Measurements from ENCODE around the gene DTNB.

DTNB gene

GRCh38 chr2:25497229-25497917 is 176.0 kb downstream of the DTNB start:
- Histone ChIP-seq H3K27ac (ENCODE audit: low read length) (peak overlapping the region; percentile 49), H3K36me3 (replicated peaks; ENCODE audit: low read depth, low read length) (no peaks in the 10 kb centered on the region), H3K4me3 (ENCODE audit: low read length) (peak overlapping the region; percentile 26; the same call in 1 of the 2 replicates), H4K20me1 (ENCODE audit: insufficient read depth, low read length) (no peaks in the 10 kb centered on the region), H3K9me3 (ENCODE audit: insufficient read depth, low read length) (no peaks in the 10 kb centered on the region), H3K4me1 (ENCODE audit: low read length) (peaks cover 37% of the 10 kb centered on the region), H3K79me2 (ENCODE audit: low read length) (no peaks in the 10 kb centered on the region), H3K27me3 (ENCODE audit: low read depth, low read length) (no peaks in the 10 kb centered on the region), H2AFZ (ENCODE audit: low read depth, low read length) (peak overlapping the region; percentile 19; the same call in 1 of the 2 replicates), H3K9ac (ENCODE audit: low read length) (peak overlapping the region; percentile 16), H3K4me2 (ENCODE audit: low read length) (peak overlapping the region; percentile 73)
- no peak for TF ChIP-seq CTCF (IDR thresholded peaks at IDR 0.05; ENCODE audit: low read depth, low read length)
- no peak for TF ChIP-seq EZH2phosphoT487 (IDR thresholded peaks at IDR 0.05; ENCODE audit: low read depth)

GRCh38 chr2:25494616-25495015 is 178.8 kb downstream of the DTNB start:
- no peaks in the 10 kb centered on the region for H3K36me3 ChIP-seq (replicated peaks; ENCODE audit: low read depth, low read length)
- H3K4me2 ChIP-seq (ENCODE audit: low read length), result no peak overlapping the region
- H3K9ac ChIP-seq (ENCODE audit: low read length), result no peak overlapping the region
- H3K27me3 ChIP-seq (ENCODE audit: low read depth, low read length), result no peaks in the 10 kb centered on the region
- H3K4me3 ChIP-seq (ENCODE audit: low read length), result no peak overlapping the region
- TF ChIP-seq CTCF (IDR thresholded peaks at IDR 0.05; ENCODE audit: low read depth, low read length) (no peak), EZH2phosphoT487 (IDR thresholded peaks at IDR 0.05; ENCODE audit: low read depth) (no peak)
- no peak overlapping the region for H2AFZ ChIP-seq (ENCODE audit: low read depth, low read length)
- no peaks in the 10 kb centered on the region for H3K79me2 ChIP-seq (ENCODE audit: low read length)
- no peaks in the 10 kb centered on the region for H3K9me3 ChIP-seq (ENCODE audit: insufficient read depth, low read length)
- no peak overlapping the region for H3K27ac ChIP-seq (ENCODE audit: low read length)
- peaks cover 49% of the 10 kb centered on the region for H3K4me1 ChIP-seq (ENCODE audit: low read length)
- H4K20me1 ChIP-seq (ENCODE audit: insufficient read depth, low read length), result no peaks in the 10 kb centered on the region

GRCh38 chr2:25493207-25493606 is 180.2 kb downstream of the DTNB start:
- H3K4me3 ChIP-seq (ENCODE audit: low read length), result no peak overlapping the region
- no peaks in the 10 kb centered on the region for H3K27me3 ChIP-seq (ENCODE audit: low read depth, low read length)
- no peaks in the 10 kb centered on the region for H3K9me3 ChIP-seq (ENCODE audit: insufficient read depth, low read length)
- H3K36me3 ChIP-seq (replicated peaks; ENCODE audit: low read depth, low read length), result no peaks in the 10 kb centered on the region
- no peak for TF ChIP-seq EZH2phosphoT487 (IDR thresholded peaks at IDR 0.05; ENCODE audit: low read depth)
- TF ChIP-seq CTCF (IDR thresholded peaks at IDR 0.05; ENCODE audit: low read depth, low read length), result no peak
- H2AFZ ChIP-seq (ENCODE audit: low read depth, low read length), result no peak overlapping the region
- H3K4me2 ChIP-seq (ENCODE audit: low read length), result no peak overlapping the region
- peaks cover 49% of the 10 kb centered on the region for H3K4me1 ChIP-seq (ENCODE audit: low read length)
- H3K9ac ChIP-seq (ENCODE audit: low read length), result no peak overlapping the region
- H3K79me2 ChIP-seq (ENCODE audit: low read length), result no peaks in the 10 kb centered on the region
- H3K27ac ChIP-seq (ENCODE audit: low read length), result no peak overlapping the region
- H4K20me1 ChIP-seq (ENCODE audit: insufficient read depth, low read length), result no peaks in the 10 kb centered on the region

- H3K9me3 ChIP-seq (ENCODE audit: insufficient read depth, low read length), result no peaks in the 10 kb centered on the region
- no peak overlapping the region for H2AFZ ChIP-seq (ENCODE audit: low read depth, low read length)
- no peaks in the 10 kb centered on the region for H3K36me3 ChIP-seq (replicated peaks; ENCODE audit: low read depth, low read length)
- H3K4me1 ChIP-seq (ENCODE audit: low read length), result peaks cover 44% of the 10 kb centered on the region
- H3K27me3 ChIP-seq (ENCODE audit: low read depth, low read length), result no peaks in the 10 kb centered on the region
- TF ChIP-seq EZH2phosphoT487 (IDR thresholded peaks at IDR 0.05; ENCODE audit: low read depth) (no peak), CTCF (IDR thresholded peaks at IDR 0.05; ENCODE audit: low read depth, low read length) (no peak)
- no peak overlapping the region for H3K27ac ChIP-seq (ENCODE audit: low read length)
- H4K20me1 ChIP-seq (ENCODE audit: insufficient read depth, low read length), result no peaks in the 10 kb centered on the region
- H3K79me2 ChIP-seq (ENCODE audit: low read length), result no peaks in the 10 kb centered on the region
- H3K4me2 ChIP-seq (ENCODE audit: low read length), result no peak overlapping the region
- H3K4me3 ChIP-seq (ENCODE audit: low read length), result no peak overlapping the region
- H3K9ac ChIP-seq (ENCODE audit: low read length), result no peak overlapping the region
These were observed 180.7 kb downstream of the DTNB start for GRCh38 chr2:25492726-25493125.
